ENCODE data around the gene BMERB1.

GRCh38 chr16:15538507-15538906 lies 104.1 kb downstream of the BMERB1 start:
- no peak for TF ChIP-seq CTCF (IDR thresholded peaks at IDR 0.05; ENCODE audit: poor library complexity)
- no peak for TF ChIP-seq EZH2 (IDR thresholded peaks at IDR 0.05; ENCODE audit: borderline replicate concordance)
